ENCODE results near the gene SLC9A8. TPM values are rescaled to one million over a fixed set of nuclear protein-coding genes. Genes with fewer than 3 reads are reported as not detected.

The SLC9A8 gene
- total and polyA plus RNA-seq, 2 donors (not counting 3 experiments of a cell fraction or from before 2014, with no cell fraction given), result 5.1 to 14.4 TPM

GRCh38 chr20:49901588-49901987 lies 89.0 kb downstream of the SLC9A8 start:
- Histone ChIP-seq H2AFZ (ENCODE audit: low read depth, low read length) (no peak overlapping the region), H3K79me2 (ENCODE audit: control insufficient read depth, insufficient read depth, low read length) (no peaks in the 10 kb centered on the region), H4K20me1 (replicated peaks; ENCODE audit: control insufficient read depth, extremely low read depth, insufficient read depth, low read length) (no peaks in the 10 kb centered on the region), H3K9ac (replicated peaks; ENCODE audit: extremely low read depth, insufficient read depth, low read length) (no peak overlapping the region), H3K27ac (ENCODE audit: insufficient read depth, low read depth, low read length) (no peak overlapping the region), H3K9me1 (replicated peaks; ENCODE audit: control insufficient read depth, extremely low read depth, insufficient read depth, low read length) (no peaks in the 10 kb centered on the region), H3K4me2 (ENCODE audit: insufficient read depth, low read length) (no peak overlapping the region), H3K36me3 (ENCODE audit: control insufficient read depth in 2 of 2, extremely low read depth in 1 of 2, insufficient read depth in 2 of 2, low read length in 2 of 2) (peaks cover 4 to 20% of the 10 kb centered on the region in 2 experiments), H3K4me1 (ENCODE audit: control insufficient read depth, extremely low read depth, insufficient read depth, low read length) (no peaks in the 10 kb centered on the region), H3K4me3 (replicated peaks in 1 of 3; ENCODE audit: insufficient read depth in 1 of 3, low read depth in 1 of 3, low read length in 3 of 3) (no peak overlapping the region), H3K9me3 (replicated peaks; ENCODE audit: control insufficient read depth, insufficient read depth, low read length) (no peaks in the 10 kb centered on the region), H3K27me3 (ENCODE audit: control insufficient read depth in 2 of 2, insufficient read depth in 2 of 2, low read length in 2 of 2) (no peaks in the 10 kb centered on the region)
- FAIRE-seq (no peak), DNase-seq (ENCODE audit: low read depth, low spot score) (no peak)
- BruUV-seq (replicated peaks), result no TSS peak
- intact Hi-C loops (cut with micrococcal nuclease), result no loop called here
- dilution Hi-C loops (cut with MboI; ENCODE audit: extremely low pct_ligation_motif_present, low sequenced_read_pairs), result no loop called here
- CTCF ChIA-PET, result interaction anchor here (1.1 to 6.7 kb wide), 3 partner anchors 8 to 56 kb away, joined by 3 to 60 read pairs (median 6); no protein-coding TSS in a partner anchor
- TF ChIP-seq CTCF (IDR thresholded peaks at IDR 0.05; ENCODE audit: extremely low read depth in 1 of 2, insufficient read depth in 1 of 2, low read depth in 1 of 2, low read length in 2 of 2) (no peak), MYC (IDR thresholded peaks at IDR 0.05; ENCODE audit: low read depth, low read length) (no peak), JUN (IDR thresholded peaks at IDR 0.05; ENCODE audit: borderline replicate concordance, insufficient read depth, insufficient read length, low read depth) (no peak), POLR2A (IDR thresholded peaks at IDR 0.05; ENCODE audit: low read depth, low read length) (no peak), MAX (IDR thresholded peaks at IDR 0.05; ENCODE audit: insufficient read depth, insufficient read length) (no peak), GATA2 (IDR thresholded peaks at IDR 0.05; ENCODE audit: insufficient read depth, insufficient read length, low read depth, low read length) (no peak), POLR2AphosphoS5 (IDR thresholded peaks at IDR 0.05; ENCODE audit: insufficient read depth, low read depth, low read length) (no peak), FOS (IDR thresholded peaks at IDR 0.05; ENCODE audit: borderline replicate concordance, insufficient read depth, low read length) (no peak), EZH2 (IDR thresholded peaks at IDR 0.05; ENCODE audit: borderline replicate concordance, low read depth, low read length, severe bottlenecking) (no peak)
- POLR2A ChIA-PET, result no interaction called here

Measured in endothelial cell of umbilical vein (primary cell).